SK-N-SH treated with all-trans-retinoic acid at 6 μM for 48 hours (cell line): ENCODE results near the gene TMEM132A.

Experiments
- BACH2 ChIP-seq: fragments of 250-450 bp; sonication (Bioruptor Pico); IDR thresholded peaks from 2 replicates; pipeline ENCODE4 v1.9.0; 2021; ENCODE audit warnings: mild to moderate bottlenecking, borderline replicate concordance
- CREB5 ChIP-seq: fragments of 250-450 bp; sonication (Bioruptor Pico); IDR thresholded peaks from 2 replicates; pipeline ENCODE4 v1.5.1; 2020; ENCODE audit warnings: low read depth, mild to moderate bottlenecking, moderate library complexity
- ESRRG ChIP-seq: fragments of 250-450 bp; sonication (Bioruptor Pico); IDR thresholded peaks from 2 replicates; pipeline ENCODE4 v1.6.1; 2021; ENCODE audit warnings: mild to moderate bottlenecking
- SNAI2 ChIP-seq: fragments of 250-450 bp; sonication (Bioruptor Pico); IDR thresholded peaks from 2 replicates; pipeline ENCODE4 v1.5.0; 2020; ENCODE audit warnings: mild to moderate bottlenecking, moderate library complexity
- ZNF70 ChIP-seq: fragments of 450-650 bp; formaldehyde crosslinking; IDR thresholded peaks from 2 replicates; pipeline ENCODE4 v1.5.0; 2020; ENCODE audit warnings: mild to moderate bottlenecking, moderate library complexity
- ZNF8 ChIP-seq: fragments of 450-650 bp; formaldehyde crosslinking; IDR thresholded peaks from 2 replicates; pipeline ENCODE4 v1.5.0; 2020; ENCODE audit warnings: mild to moderate bottlenecking, moderate library complexity

- TF ChIP-seq CREB5 (CRISPR knock-in tag): no peak
- no peak for TF ChIP-seq ZNF8 (CRISPR knock-in tag)
- TF ChIP-seq BACH2 (CRISPR knock-in tag): no peak
- TF ChIP-seq ZNF70 (CRISPR knock-in tag): no peak
- no peak for TF ChIP-seq ESRRG (CRISPR knock-in tag)
- TF ChIP-seq SNAI2 (CRISPR knock-in tag): no peak
Observed at GRCh38 chr11:60923326-60923725, 934 bp upstream of the TMEM132A start.
